OCI-LY7 (cell line): ENCODE data around the gene CD81.

Source experiments
- EZH2phosphoT487 ChIP-seq: fragments of 200-600 bp; sonication (generic); IDR thresholded peaks from 2 replicates; pipeline ENCODE4 v1.6.1; 2018; ENCODE audit warnings: low read depth, borderline replicate concordance, mild to moderate bottlenecking, mixed run types, antibody characterized with exemption, low read length, moderate library complexity, mixed read lengths
- TF ChIP-seq, protein P1 (sequence below): fragments of 200-600 bp; sonication (generic); conservative IDR thresholded peaks from 2 replicates; pipeline ENCODE4 v1.5.1; 2014; ENCODE audit warnings: mild to moderate bottlenecking, antibody characterized with exemption, low read length, moderate library complexity, mixed read lengths

DNA sequence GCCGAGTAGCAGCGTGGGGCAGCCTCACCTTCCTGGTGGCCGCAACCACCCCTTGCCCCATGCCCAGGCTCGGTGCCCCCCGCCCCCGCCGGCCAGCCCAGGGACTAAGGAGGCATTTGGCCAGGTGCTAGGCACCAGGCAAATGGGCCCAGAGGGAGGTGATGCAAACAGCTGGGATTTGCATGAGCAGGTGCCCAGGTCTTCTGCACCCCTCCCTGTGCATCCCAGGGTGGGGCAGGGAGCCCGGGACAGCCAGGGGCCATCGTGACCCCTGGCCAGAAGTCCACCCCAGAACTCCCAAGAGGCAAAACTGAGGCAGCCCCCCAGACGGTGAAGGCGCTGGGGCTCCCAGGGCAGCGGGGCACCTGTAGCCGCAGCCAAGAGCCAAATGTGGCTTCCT, 49.1 kb downstream of the CD81 start:
- TF ChIP-seq, protein P1, sequence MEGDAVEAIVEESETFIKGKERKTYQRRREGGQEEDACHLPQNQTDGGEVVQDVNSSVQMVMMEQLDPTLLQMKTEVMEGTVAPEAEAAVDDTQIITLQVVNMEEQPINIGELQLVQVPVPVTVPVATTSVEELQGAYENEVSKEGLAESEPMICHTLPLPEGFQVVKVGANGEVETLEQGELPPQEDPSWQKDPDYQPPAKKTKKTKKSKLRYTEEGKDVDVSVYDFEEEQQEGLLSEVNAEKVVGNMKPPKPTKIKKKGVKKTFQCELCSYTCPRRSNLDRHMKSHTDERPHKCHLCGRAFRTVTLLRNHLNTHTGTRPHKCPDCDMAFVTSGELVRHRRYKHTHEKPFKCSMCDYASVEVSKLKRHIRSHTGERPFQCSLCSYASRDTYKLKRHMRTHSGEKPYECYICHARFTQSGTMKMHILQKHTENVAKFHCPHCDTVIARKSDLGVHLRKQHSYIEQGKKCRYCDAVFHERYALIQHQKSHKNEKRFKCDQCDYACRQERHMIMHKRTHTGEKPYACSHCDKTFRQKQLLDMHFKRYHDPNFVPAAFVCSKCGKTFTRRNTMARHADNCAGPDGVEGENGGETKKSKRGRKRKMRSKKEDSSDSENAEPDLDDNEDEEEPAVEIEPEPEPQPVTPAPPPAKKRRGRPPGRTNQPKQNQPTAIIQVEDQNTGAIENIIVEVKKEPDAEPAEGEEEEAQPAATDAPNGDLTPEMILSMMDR, result no peak
- TF ChIP-seq EZH2phosphoT487, result no peak
